H1 (cell line): ENCODE data around the gene PDXDC1. TPM values are rescaled to one million over a fixed set of nuclear protein-coding genes. Genes with fewer than 3 reads are reported as not detected.

ENCODE experiments used
- CTCF ChIA-PET: fragments of 300-600 bp; sonication (Branson Sonifier 250); formaldehyde crosslinking; loops from one replicate; lab custom pipeline; 2021; ENCODE audit not compliant: partially characterized antibody; lab: Charles Lee
- POLR2A ChIA-PET: fragments of 300-600 bp; sonication (Branson Sonifier 250); formaldehyde crosslinking; loops from one replicate; lab custom pipeline; 2021; ENCODE audit warnings: inconsistent platforms; ENCODE audit not compliant: partially characterized antibody; lab: Charles Lee
- DNase-seq, 2 experiments: peaks; one replicate each; pipeline versions ENCODE4 v3.0.0 to v3.0.0-alpha.2; 2010 to 2022; ENCODE audit warnings: low spot score in 2 of 2, low read depth in 1 of 2, mixed read lengths in 1 of 2
- FAIRE-seq: peaks from 2 replicates; lab custom pipeline; 2011; peaks lifted over from hg19 to GRCh38; lab: Jason Lieb, UNC
- H2AFZ ChIP-seq: 2 replicates; pipeline ENCODE4 v1.8.1; 2012; ENCODE audit warnings: low read length, inconsistent platforms
- H2AK5ac ChIP-seq: 2 replicates; pipeline ENCODE4 v1.6.1; 2013; ENCODE audit warnings: low read depth, low read length
- H2BK120ac ChIP-seq: replicated peaks from 2 replicates; pipeline ENCODE3; 2013; ENCODE audit warnings: low read depth, low read length, inconsistent platforms
- H2BK12ac ChIP-seq: 2 replicates; pipeline ENCODE4 v1.6.1; 2013; ENCODE audit warnings: low read depth, low read length
- H2BK15ac ChIP-seq: 2 replicates; pipeline ENCODE4 v1.6.1; 2013; ENCODE audit warnings: low read length
- H2BK20ac ChIP-seq: 2 replicates; pipeline ENCODE4 v1.6.1; 2013; ENCODE audit warnings: low read length
- H2BK5ac ChIP-seq: 2 replicates; pipeline ENCODE4 v1.6.1; 2013; ENCODE audit warnings: low read depth, low read length
- H3K14ac ChIP-seq: 2 replicates; pipeline ENCODE4 v1.6.1; 2013; ENCODE audit warnings: inconsistent platforms; ENCODE audit not compliant: insufficient read length
- H3K18ac ChIP-seq: 2 replicates; pipeline ENCODE4 v1.6.1; 2013; ENCODE audit warnings: low read length; ENCODE audit errors: extremely low read depth
- H3K23ac ChIP-seq: 2 replicates; pipeline ENCODE4 v1.6.1; 2013; ENCODE audit warnings: inconsistent platforms; ENCODE audit not compliant: insufficient read length
- H3K23me2 ChIP-seq: 2 replicates; pipeline ENCODE4 v1.6.1; 2013; ENCODE audit warnings: low read depth, low read length
- H3K27ac ChIP-seq: 2 replicates; pipeline ENCODE4 v1.6.1; 2011; ENCODE audit warnings: low read depth, low read length, inconsistent platforms
- H3K27me3 ChIP-seq, 4 experiments: replicated peaks in 1 of 4; 1 replicate in 1 of 4; 2 replicates in 3 of 4; pipeline versions ENCODE4 v1.6.1 to v1.8.1; 2011 to 2013; ENCODE audit warnings: low read length in 3 of 4, mild to moderate bottlenecking in 3 of 4, inconsistent platforms in 2 of 4, mixed read lengths in 2 of 4, moderate library complexity in 1 of 4; ENCODE audit not compliant: control insufficient read depth in 3 of 4, insufficient read depth in 3 of 4; ENCODE audit errors: extremely low read depth in 1 of 4
- H3K36me3 ChIP-seq, 4 experiments: 2 replicates each; pipeline versions ENCODE4 v1.6.1 to v1.8.1; 2011 to 2013; ENCODE audit warnings: mild to moderate bottlenecking in 4 of 4, low read length in 3 of 4, moderate library complexity in 2 of 4, control low read depth in 1 of 4, inconsistent platforms in 1 of 4; ENCODE audit not compliant: insufficient read depth in 4 of 4, control insufficient read depth in 2 of 4
- H3K4ac ChIP-seq: replicated peaks from 2 replicates; pipeline ENCODE3; 2013; ENCODE audit warnings: low read length, low read depth, mixed read lengths, inconsistent platforms; ENCODE audit not compliant: insufficient read length
- H3K4me1 ChIP-seq, 4 experiments: replicated peaks in 1 of 4; 1 replicate in 1 of 4; 2 replicates in 3 of 4; pipeline versions ENCODE4 v1.6.1 to v1.8.1; 2011 to 2013; ENCODE audit warnings: low read length in 3 of 4, inconsistent platforms in 2 of 4, mixed read lengths in 1 of 4; ENCODE audit not compliant: insufficient read depth in 4 of 4, control insufficient read depth in 3 of 4
- H3K4me2 ChIP-seq, 2 experiments: 2 replicates each; pipeline versions ENCODE4 v1.6.1 to v1.8.1; 2011 to 2013; ENCODE audit warnings: low read depth in 2 of 2, low read length in 2 of 2, control low read depth in 1 of 2, inconsistent platforms in 1 of 2, mild to moderate bottlenecking in 1 of 2; ENCODE audit not compliant: insufficient read depth in 1 of 2
- H3K4me3 ChIP-seq, 4 experiments: fragments of 200-600, 300-600 bp in 1 of 4; sonication (generic), shearing (Covaris generic), sonication (Bioruptor Twin) in 1 of 4; 2 replicates each; pipeline versions ENCODE4 v1.5.1 to v1.8.1; 2011 to 2016; ENCODE audit warnings: low read length in 4 of 4, low read depth in 3 of 4, control low read depth in 2 of 4, inconsistent platforms in 2 of 4, mild to moderate bottlenecking in 2 of 4, mixed read lengths in 1 of 4, moderate library complexity in 1 of 4; ENCODE audit not compliant: insufficient read depth in 2 of 4; ENCODE audit errors: extremely low read depth in 1 of 4
- H3K56ac ChIP-seq: replicated peaks from 2 replicates; pipeline ENCODE3; 2013; ENCODE audit warnings: low read depth, mild to moderate bottlenecking, mixed read lengths, low read length, inconsistent platforms; ENCODE audit not compliant: insufficient read length
- H3K79me1 ChIP-seq: 2 replicates; pipeline ENCODE4 v1.6.1; 2013; ENCODE audit warnings: low read depth, low read length, control low read depth
- H3K79me2 ChIP-seq, 2 experiments: 2 replicates each; pipeline versions ENCODE4 v1.6.1 to v1.8.1; 2012 to 2013; ENCODE audit warnings: low read length in 2 of 2, mild to moderate bottlenecking in 2 of 2, inconsistent platforms in 1 of 2; ENCODE audit not compliant: insufficient read depth in 2 of 2, control insufficient read depth in 1 of 2
- H3K9ac ChIP-seq, 4 experiments: replicated peaks in 1 of 4; 1 replicate in 1 of 4; 2 replicates in 3 of 4; pipeline versions ENCODE4 v1.6.1 to v1.8.1; 2011 to 2013; ENCODE audit warnings: low read depth in 3 of 4, low read length in 3 of 4, control low read depth in 2 of 4, mild to moderate bottlenecking in 2 of 4, moderate library complexity in 2 of 4, inconsistent platforms in 1 of 4; ENCODE audit errors: extremely low read depth in 1 of 4
- H3K9me3 ChIP-seq, 2 experiments: 2 replicates each; pipeline versions ENCODE4 v1.6.1 to v1.8.1; 2012 to 2013; ENCODE audit warnings: mild to moderate bottlenecking in 2 of 2, moderate library complexity in 2 of 2, control low read depth in 1 of 2, inconsistent platforms in 1 of 2, low read depth in 1 of 2, low read length in 1 of 2, mixed read lengths in 1 of 2; ENCODE audit not compliant: insufficient read depth in 2 of 2
- H4K20me1 ChIP-seq, 2 experiments: replicated peaks in 1 of 2; 2 replicates each; pipeline versions ENCODE3 to v1.8.1; 2011 to 2013; ENCODE audit warnings: inconsistent platforms in 2 of 2, low read length in 2 of 2, mild to moderate bottlenecking in 1 of 2; ENCODE audit not compliant: insufficient read depth in 2 of 2, control insufficient read depth in 1 of 2
- H4K5ac ChIP-seq: 2 replicates; pipeline ENCODE4 v1.6.1; 2013; ENCODE audit warnings: low read length, low read depth, mixed read lengths, inconsistent platforms; ENCODE audit not compliant: insufficient read length
- H4K8ac ChIP-seq: 2 replicates; pipeline ENCODE4 v1.8.0; 2013; ENCODE audit warnings: mild to moderate bottlenecking, moderate library complexity, low read length, inconsistent platforms; ENCODE audit not compliant: insufficient read depth; ENCODE audit errors: extremely low read depth
- H4K91ac ChIP-seq: replicated peaks from 2 replicates; pipeline ENCODE3; 2013; ENCODE audit warnings: low read length, mixed read lengths, inconsistent platforms; ENCODE audit not compliant: insufficient read length
- CHD1 ChIP-seq: IDR thresholded peaks from 2 replicates; pipeline ENCODE4 v1.6.1; 2012; ENCODE audit warnings: low read depth, low read length, improper control_type of control experiment
- WGBS, 2 experiments: shearing (Covaris generic) in 1 of 2; methylation state at CpG; one replicate each; pipeline versions ENCODE4 v1.1.6 to v1.1.7; 2013 to 2015; ENCODE audit warnings: low lambda C conversion rate in 2 of 2, mixed read lengths in 2 of 2, inconsistent platforms in 1 of 2, low coverage in 1 of 2, missing lambda C conversion rate in 1 of 2; ENCODE audit not compliant: insufficient replicate concordance in 2 of 2, insufficient coverage in 1 of 2, insufficient read length in 1 of 2; ENCODE audit errors: extremely low coverage in 1 of 2, missing lambda C conversion rate in 1 of 2; 5-methylcytosine and 5-hydroxymethylcytosine counted together
- polyA plus RNA-seq, 7 experiments: library from polyadenylated mRNA; depleted of rRNA in 3 of 7; stranded (reverse) in 5 of 7; unstranded in 2 of 7; fragments of >200 nt in 5 of 7; fragments of 200-250 nt in 2 of 7; gene quantifications; 1 replicate in 5 of 7; 2 replicates in 1 of 7; 4 replicates in 1 of 7; pipeline versions ENCODE4 v1.2.1 to v1.2.3, GENCODE V29; 2011 to 2013; ENCODE audit warnings: missing spikeins in 2 of 7, mixed read lengths in 2 of 7
- total RNA-seq: library from RNA; stranded (reverse); fragmentation: NEBNext Ultra II Directional; extraction: Animal tissue kit (Norgen Biotek cat#: 25700); gene quantifications from 2 replicates; pipeline ENCODE4 v1.2.1, GENCODE V29; 2021

Gene PDXDC1
- total and polyA plus RNA-seq, 2 of the 8 experiments (the other 6 are each of a cell fraction or from before 2014, with no cell fraction given), result 56.6 to 118 TPM

DNA sequence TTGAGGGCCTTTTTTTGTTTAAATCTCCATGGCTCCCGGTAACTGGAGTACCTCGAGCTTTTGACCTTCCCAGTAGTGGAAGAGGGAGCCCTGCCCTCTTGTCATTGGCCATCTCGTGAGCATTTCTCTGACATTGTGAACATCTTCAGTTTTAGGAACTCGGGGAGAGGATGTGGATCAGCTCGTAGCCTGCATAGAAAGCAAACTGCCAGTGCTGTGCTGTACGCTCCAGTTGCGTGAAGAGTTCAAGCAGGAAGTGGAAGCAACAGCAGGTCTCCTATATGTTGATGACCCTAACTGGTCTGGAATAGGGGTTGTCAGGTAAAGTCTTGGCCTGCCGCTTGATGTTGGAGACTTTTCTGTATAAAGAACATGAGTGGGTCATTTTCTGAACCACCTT, 56.8 kb downstream of the PDXDC1 start:
- Histone ChIP-seq H3K14ac (no peak overlapping the region), H3K56ac (no peak overlapping the region), H3K79me2 (no peaks in the 10 kb centered on the region), H3K23ac (no peak overlapping the region), H3K4me1 (no peaks in the 10 kb centered on the region), H4K8ac (no peak overlapping the region), H3K9me3 (no peaks in the 10 kb centered on the region), H2BK120ac (no peak overlapping the region), H3K9ac (no peak overlapping the region), H3K79me1 (no peaks in the 10 kb centered on the region; the same call in 1 of the 2 replicates), H4K5ac (no peak overlapping the region), H4K91ac (no peak overlapping the region), H3K4ac (no peak overlapping the region), H4K20me1 (peaks cover 3 to 4% of the 10 kb centered on the region in 2 experiments), H2AK5ac (no peak overlapping the region), H2BK20ac (no peak overlapping the region), H3K23me2 (peaks cover 1% of the 10 kb centered on the region; the same call in 1 of the 2 replicates), H3K36me3 (peaks cover 17 to 49% (median 42%) of the 10 kb centered on the region in 4 experiments; a peak in 7 of 8 replicates), H2BK12ac (no peak overlapping the region), H3K27ac (no peak overlapping the region), H2BK5ac (no peak overlapping the region), H2AFZ (no peak overlapping the region), H2BK15ac (no peak overlapping the region), H3K18ac (no peak overlapping the region), H3K4me3 (no peak overlapping the region), H3K4me2 (no peak overlapping the region), H3K27me3 (no peaks in the 10 kb centered on the region)
- POLR2A ChIA-PET, result no interaction called here
- FAIRE-seq, result no peak
- CTCF ChIA-PET, result interaction anchor here (1.2 kb wide), 1 partner anchor 69 kb away, joined by 3 read pairs; no protein-coding TSS in a partner anchor
- DNase-seq, result no peak
- 94% methylated on average over 8 of the region's 8 CpGs; no CpG with 5 or more reads in 1 of the 2 experiments for WGBS, 2 experiments
- no peak for TF ChIP-seq CHD1
- TF ChIP-seq, all 59 proteins: peak for 0
